Medulla oblongata (tissue), 1 donor: Measurements from ENCODE around the gene PRPF6.

Source experiments
- DNase-seq: peaks from one replicate; pipeline ENCODE4 v3.0.0-alpha.2; 2015; ENCODE audit errors: extremely low spot score

Gene PRPF6

GRCh38 chr20:64035933-64036345, 55.0 kb downstream of the PRPF6 start, which contains the start of gene C20orf204:
C20orf204 (plus strand) TSS chr20:64036182; CDS start chr20:64036324, 142 bp downstream.
- DNase-seq = no peak

GRCh38 chr20:64036346-64037198, 55.6 kb downstream of the PRPF6 start:
- DNase-seq = no peak

- DNase-seq = no peak
Measured at GRCh38 chr20:64037199-64037497, 56.2 kb downstream of the PRPF6 start.

- no peak for DNase-seq
Measured at GRCh38 chr20:64037498-64038213, 56.7 kb downstream of the PRPF6 start.

DNA sequence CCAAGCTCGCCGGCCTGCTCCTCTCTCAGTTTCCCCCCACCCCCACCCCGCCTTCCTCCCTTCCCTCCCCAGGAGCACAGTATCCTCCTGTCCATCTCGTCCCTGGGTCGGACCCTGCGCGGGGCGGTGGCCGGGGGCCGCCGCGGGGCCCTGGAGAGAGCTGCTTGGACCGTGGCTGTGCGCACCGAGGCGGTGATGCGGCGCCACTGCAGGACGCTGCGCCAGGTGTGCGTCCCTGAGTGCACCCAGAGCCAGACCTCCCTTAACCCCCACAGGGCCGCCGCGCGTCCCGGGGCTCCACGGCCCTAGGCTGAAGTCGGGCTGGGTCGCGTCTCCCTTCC, 57.3 kb downstream of the PRPF6 start:
- no peak for DNase-seq

- DNase-seq = peak; percentile 30
Measured at GRCh38 chr20:64038565-64039292, 57.8 kb downstream of the PRPF6 start.

GRCh38 chr20:64039293-64040160, 58.6 kb downstream of the PRPF6 start:
- no peak for DNase-seq

- no peak for DNase-seq
Measured at GRCh38 chr20:64040231-64041039, 59.5 kb downstream of the PRPF6 start.

GRCh38 chr20:64041040-64041780, 60.3 kb downstream of the PRPF6 start:
- DNase-seq = no peak

GRCh38 chr20:64041781-64042053, 60.8 kb downstream of the PRPF6 start:
- DNase-seq = no peak

GRCh38 chr20:64042054-64042781, 61.3 kb downstream of the PRPF6 start:
- no peak for DNase-seq

DNA sequence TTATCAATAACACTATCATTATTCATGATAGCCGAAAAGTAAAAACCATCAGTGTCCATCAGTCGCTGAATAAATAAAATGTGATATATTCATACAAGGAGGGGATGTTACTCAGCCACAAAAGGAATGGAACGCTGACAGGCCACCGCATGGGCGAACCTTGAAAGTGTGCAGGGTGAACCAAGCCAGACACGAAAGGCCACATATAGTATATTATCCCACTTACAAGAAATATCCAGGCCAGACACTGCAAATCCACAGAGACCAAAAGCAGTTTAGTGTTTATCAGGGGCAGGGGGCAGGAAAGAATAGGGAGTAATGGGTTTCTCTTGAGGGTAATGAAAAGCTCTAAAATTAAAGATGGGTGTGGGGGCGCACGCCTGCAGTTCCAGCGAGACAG, 62.8 kb downstream of the PRPF6 start:
- no peak for DNase-seq

DNA sequence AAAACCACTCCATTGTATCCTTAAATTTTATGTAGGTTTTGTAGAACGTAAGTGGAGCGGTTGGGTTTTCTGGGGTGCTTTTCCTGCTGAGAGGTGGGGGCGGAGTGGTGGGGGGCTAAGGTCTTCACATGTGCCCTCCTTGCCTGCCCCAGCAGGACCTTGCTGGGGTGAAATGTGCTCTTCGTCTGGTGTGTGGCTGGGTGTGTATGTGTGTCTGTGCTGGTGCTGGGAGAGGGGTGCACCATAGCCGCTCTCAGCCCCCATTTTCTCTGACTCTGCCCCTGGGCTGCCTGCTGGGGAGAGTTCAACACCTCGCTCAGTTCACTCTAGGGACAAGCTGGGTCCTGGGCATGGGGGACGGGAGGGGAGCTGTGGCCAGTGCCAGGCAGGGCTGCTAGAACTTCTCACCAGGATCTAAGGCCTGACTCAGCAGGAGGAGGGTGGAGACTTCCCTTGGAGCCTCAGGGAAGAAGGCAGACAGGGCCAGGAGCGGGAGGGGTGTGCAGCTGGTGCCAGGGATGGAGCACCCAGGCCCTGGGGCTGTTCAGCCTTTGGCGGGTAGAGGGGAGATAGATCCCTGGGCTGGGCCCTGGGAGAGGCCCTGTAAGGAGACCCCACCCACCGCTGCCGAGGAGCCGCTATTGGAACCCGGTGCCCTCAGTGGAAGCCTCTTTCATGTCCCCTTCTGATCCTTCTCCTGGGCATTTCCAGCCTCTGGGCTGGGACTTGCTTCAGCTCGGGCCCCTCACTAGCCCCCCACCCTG, 63.7 kb downstream of the PRPF6 start:
- DNase-seq = no peak

DNA sequence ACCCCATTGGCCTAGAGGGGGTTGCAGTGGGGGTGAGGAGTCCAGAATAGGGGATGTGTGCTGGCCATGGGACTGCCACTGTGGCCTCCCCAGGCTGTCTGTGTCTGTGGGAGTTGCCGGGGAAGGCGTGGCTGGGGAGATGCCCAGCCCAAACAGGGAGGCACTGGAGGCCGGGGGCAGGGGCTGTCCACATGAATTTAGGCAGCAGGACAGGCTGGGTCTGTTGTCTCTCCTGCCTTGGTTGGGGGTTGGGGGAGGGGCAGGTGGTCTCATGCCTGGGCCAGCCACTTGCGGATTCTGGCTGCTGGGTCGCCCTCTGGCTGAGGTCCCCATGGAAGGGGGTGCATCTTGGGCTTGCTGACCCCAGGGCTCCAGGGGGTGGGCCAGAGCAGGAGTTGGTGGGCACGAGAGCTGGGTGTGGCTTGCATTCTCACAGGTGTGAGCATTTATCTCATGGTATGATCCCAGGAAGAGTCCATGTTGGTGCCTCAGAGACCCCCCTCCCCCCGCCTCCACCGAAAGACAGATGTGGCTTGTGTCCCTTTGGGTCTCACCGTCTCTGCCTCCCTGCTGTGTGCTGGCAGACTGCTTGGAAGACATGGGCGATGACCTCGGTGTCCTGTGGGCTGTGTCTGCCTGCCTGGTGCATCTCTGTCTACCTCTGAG, 64.5 kb downstream of the PRPF6 start:
- DNase-seq = no peak

GRCh38 chr20:64047046-64047389, 66.1 kb downstream of the PRPF6 start:
- no peak for DNase-seq

DNA sequence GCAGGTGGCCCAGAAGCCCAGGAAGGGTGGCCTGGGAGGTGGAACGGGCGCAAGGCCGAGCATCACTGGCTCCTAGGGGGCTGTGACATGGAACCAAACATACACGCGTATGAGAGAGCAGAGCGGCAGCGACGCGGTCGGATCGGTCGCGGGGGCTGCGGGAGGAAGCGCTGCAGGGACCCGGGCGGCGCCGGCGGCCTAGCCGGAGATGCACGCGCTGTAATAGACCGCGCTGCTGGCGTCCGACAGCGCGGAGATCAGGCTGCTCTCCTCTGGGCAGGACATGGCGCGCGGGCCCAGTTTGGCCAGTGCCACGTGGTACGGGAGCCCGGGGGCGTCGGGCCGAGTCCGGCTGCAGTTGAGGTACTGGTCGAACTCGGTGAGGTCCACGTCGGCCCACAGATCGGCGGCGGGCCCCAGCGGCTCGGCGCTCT, 67.1 kb downstream of the PRPF6 start:
- DNase-seq = no peak

DNA sequence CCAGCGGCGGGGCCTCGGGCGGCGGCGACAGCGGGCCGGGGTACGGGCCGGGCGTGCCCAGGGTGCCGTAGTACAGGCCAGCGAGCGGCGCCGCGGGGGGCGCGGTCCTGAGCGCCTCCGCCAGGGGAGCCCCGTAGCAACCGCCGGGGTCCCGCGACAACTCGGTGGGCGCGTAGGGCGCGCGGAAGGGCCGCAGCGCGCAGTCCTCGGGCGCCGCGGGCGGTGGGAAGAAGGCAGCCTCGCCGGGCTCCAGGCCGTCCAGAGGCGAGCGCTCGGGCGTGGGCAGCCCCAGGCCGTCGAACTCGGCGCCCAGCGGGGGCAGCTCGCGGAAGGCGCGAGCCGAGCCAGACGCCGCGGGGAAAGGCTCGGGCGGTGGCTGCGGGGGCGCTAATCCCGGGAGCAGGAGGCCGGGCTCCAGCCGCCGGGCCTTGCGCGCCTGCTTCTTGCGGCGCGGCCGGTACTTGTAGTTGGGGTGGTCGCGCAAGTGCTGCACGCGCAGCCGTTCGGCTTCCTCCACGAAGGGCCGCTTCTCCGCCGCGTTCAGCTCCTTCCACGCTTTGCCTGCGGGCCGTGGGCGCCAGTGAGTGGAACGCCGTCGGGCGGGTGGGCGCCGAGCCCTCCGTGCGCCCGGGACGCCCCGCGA, 67.6 kb downstream of the PRPF6 start:
- DNase-seq = no peak
